Measurements from ENCODE around the gene IFIT5. TPM values are rescaled to one million over a fixed set of nuclear protein-coding genes. Genes with fewer than 3 reads are reported as not detected.

The IFIT5 gene
- total and polyA plus RNA-seq, 8 donors = 0.58 to 22.6 (median 7.9) TPM

DNA sequence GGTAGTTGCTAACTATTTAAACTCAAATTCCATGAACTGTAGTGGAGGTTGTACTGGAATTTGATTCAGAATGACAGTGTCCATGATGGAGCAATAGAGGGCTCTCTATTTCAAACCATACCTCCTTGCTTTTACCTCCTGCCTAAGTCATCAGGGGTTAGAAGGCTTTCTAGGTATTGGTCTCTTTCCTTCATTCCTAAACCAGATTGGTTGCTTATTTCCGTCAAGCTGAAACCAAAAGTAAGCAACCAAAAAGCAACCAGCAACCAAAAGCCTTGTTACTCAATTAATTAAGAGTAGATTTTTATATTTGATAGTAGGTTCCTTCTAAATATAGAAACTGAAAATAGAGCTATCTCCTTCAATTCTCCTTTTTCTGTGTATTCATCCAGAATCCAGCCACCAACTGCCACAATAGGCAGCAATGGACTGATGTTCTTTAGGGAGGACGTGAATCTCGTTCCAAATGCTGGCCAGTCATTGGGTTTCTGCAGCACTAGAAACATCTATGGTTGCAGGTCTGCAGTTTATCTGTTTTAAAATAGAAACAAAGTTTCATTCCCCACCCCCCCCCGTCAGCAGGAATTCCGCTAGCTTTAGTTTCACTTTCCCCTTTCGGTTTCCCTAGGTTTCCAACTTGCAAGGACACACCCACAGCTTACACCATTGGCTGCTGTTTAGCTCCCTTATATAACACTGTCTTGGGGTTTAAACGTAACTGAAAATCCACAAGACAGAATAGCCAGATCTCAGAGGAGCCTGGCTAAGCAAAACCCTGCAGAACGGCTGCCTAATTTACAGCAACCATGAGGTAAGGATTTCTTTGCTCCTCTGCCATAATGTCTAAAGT is 22.2 kb upstream of the IFIT5 start, which contains the start of gene IFIT1:
IFIT1 (plus strand) TSS at position 717 of the 850 bp plus-strand sequence; CDS start at position 807, 90 bp downstream.
- peak within 1 kb of the TSS; percentile 78 to 92 (median 89) for H3K27ac ChIP-seq
- intact Hi-C loops (cut with DNase I; ENCODE audit: low total_unique reads) = loop anchor here (10.0 kb wide), 1 partner anchor 137 kb away; the partner anchor contains the start of gene LIPA
- no peaks in the 10 kb centered on the region for H3K27me3 ChIP-seq
- TF ChIP-seq EP300 (IDR thresholded peaks at IDR 0.05) = no peak
- peak; percentile 48 to 65 (median 55) for TF ChIP-seq POLR2AphosphoS5 (IDR thresholded peaks at IDR 0.05)
- peak within 1 kb of the TSS; percentile 48 to 62 (median 60) for H3K4me3 ChIP-seq
- H3K4me1 ChIP-seq = peaks cover 15 to 49% (median 25%) of the 10 kb centered on the region in 4 donors
- DNase-seq = peak; percentile 44 to 95
- 1 to 3% (median 2%) methylated on average over 8 of the region's 8 CpGs for WGBS, 5 donors
- no peaks in the 10 kb centered on the region for H3K9me3 ChIP-seq
- H3K36me3 ChIP-seq = no peaks in the 10 kb centered on the region

- DNase-seq = peak in 1 of 2 donors; percentile 67
- H3K27ac ChIP-seq = peak overlapping the region; percentile 11 to 92 (median 85)
- H3K9me3 ChIP-seq = no peaks in the 10 kb centered on the region
- H3K27me3 ChIP-seq = no peaks in the 10 kb centered on the region
- peaks cover 15 to 51% (median 26%) of the 10 kb centered on the region in 4 donors for H3K4me1 ChIP-seq
- WGBS, 5 donors = 15 to 38% (median 19%) methylated on average over 2 of the region's 2 CpGs
- H3K36me3 ChIP-seq = no peaks in the 10 kb centered on the region
- TF ChIP-seq POLR2A (IDR thresholded peaks at IDR 0.05) = no peak
- no peak for TF ChIP-seq CTCF (IDR thresholded peaks at IDR 0.05)
- no peak for TF ChIP-seq EP300 (IDR thresholded peaks at IDR 0.05)
- peak in 2 of 3 donors; percentile 16 to 51 for TF ChIP-seq POLR2AphosphoS5 (IDR thresholded peaks at IDR 0.05)
- intact Hi-C loops (cut with DNase I; ENCODE audit: low total_unique reads) = loop anchor here (10.0 kb wide), 1 partner anchor 138 kb away; the partner anchor contains the start of gene LIPA
- H3K4me3 ChIP-seq = peak overlapping the region; percentile 48 to 62 (median 60)
Observed at GRCh38 chr10:89392974-89393373, 21.4 kb upstream of the IFIT5 start.

- Histone ChIP-seq H3K27me3 (no peaks in the 10 kb centered on the region), H3K4me1 (peaks cover 15 to 55% (median 28%) of the 10 kb centered on the region in 4 donors), H3K9me3 (no peaks in the 10 kb centered on the region), H3K4me3 (peak overlapping the region in 3 of 4 donors; percentile 48 to 62 (median 59)), H3K27ac (peak overlapping the region in 3 of 5 donors; percentile 85 to 92 (median 89)), H3K36me3 (no peaks in the 10 kb centered on the region)
- TF ChIP-seq CTCF (IDR thresholded peaks at IDR 0.05) (no peak), EP300 (IDR thresholded peaks at IDR 0.05) (no peak), POLR2AphosphoS5 (IDR thresholded peaks at IDR 0.05) (no peak), POLR2A (IDR thresholded peaks at IDR 0.05) (no peak)
- WGBS, 5 donors = 33 to 47% (median 37%) methylated on average over 3 of the region's 3 CpGs
- intact Hi-C loops (cut with DNase I; ENCODE audit: low total_unique reads) = loop anchor here (10.0 kb wide), 1 partner anchor 139 kb away; the partner anchor contains the start of gene LIPA
- DNase-seq = no peak
Observed at GRCh38 chr10:89393898-89394297, 20.5 kb upstream of the IFIT5 start.

DNA sequence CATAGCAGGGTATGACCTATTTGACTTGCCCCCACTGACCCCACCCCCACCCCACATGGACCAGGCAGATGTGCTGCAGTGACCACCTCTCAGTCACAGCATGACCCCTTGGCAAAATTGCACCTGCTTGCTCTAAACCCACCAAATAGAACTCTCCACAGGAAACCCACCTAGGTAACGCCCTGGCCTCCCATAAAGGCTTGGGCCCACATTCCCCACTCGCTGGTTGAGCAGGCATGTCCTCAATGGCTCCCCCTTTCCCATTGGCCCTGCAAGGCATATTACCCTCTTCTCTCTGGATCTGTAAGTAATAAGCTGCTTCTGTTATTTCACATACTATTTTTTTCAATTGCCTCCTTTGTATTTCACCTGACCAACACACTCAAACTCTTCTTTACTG is 19.2 kb upstream of the IFIT5 start:
- intact Hi-C loops (cut with DNase I; ENCODE audit: low total_unique reads) = loop anchor here (10.0 kb wide), 1 partner anchor 140 kb away; the partner anchor contains the start of gene LIPA
- Histone ChIP-seq H3K27me3 (no peaks in the 10 kb centered on the region), H3K4me3 (no peak overlapping the region), H3K27ac (no peak overlapping the region), H3K9me3 (no peaks in the 10 kb centered on the region), H3K36me3 (no peaks in the 10 kb centered on the region), H3K4me1 (peaks cover 15 to 55% (median 28%) of the 10 kb centered on the region in 4 donors)
- TF ChIP-seq POLR2A (IDR thresholded peaks at IDR 0.05) (no peak), POLR2AphosphoS5 (IDR thresholded peaks at IDR 0.05) (no peak), EP300 (IDR thresholded peaks at IDR 0.05) (no peak), CTCF (IDR thresholded peaks at IDR 0.05) (no peak)
- no peak for DNase-seq
- WGBS, 5 donors = 83 to 97% (median 89%) methylated on average over 2 of the region's 2 CpGs
